NCI-H1105 treated with DMSO at 0.1 percent for 48 hours (cell line): Measurements from ENCODE around the gene L1CAM.
A peak's percentile ranks its signal among the peaks of the same experiment; 100 is the strongest.

Experiments
- DNase-seq: peaks from one replicate; lab custom pipeline; 2025; lab: John Stamatoyannopoulos, UW

Gene L1CAM

GRCh38 chrX:153862369-153863250 lies 23.4 kb downstream of the L1CAM start:
- no peak for DNase-seq

- DNase-seq = no peak
Observed at GRCh38 chrX:153861733-153862310, 24.2 kb downstream of the L1CAM start.

- no peak for DNase-seq
Observed at GRCh38 chrX:153861151-153861550, 24.8 kb downstream of the L1CAM start.

GRCh38 chrX:153857348-153857903 lies 28.5 kb downstream of the L1CAM start:
- no peak for DNase-seq

GRCh38 chrX:153854702-153855101 lies 31.3 kb downstream of the L1CAM start:
- no peak for DNase-seq

- no peak for DNase-seq
Observed at GRCh38 chrX:153853902-153854267, 32.1 kb downstream of the L1CAM start.

GRCh38 chrX:153853180-153853901 lies 32.6 kb downstream of the L1CAM start:
- DNase-seq = no peak

- DNase-seq = no peak
Observed at GRCh38 chrX:153851981-153852380, 34.0 kb downstream of the L1CAM start.

GRCh38 chrX:153848325-153848724 lies 37.6 kb downstream of the L1CAM start:
- no peak for DNase-seq

- DNase-seq = no peak
Observed at GRCh38 chrX:153845842-153846241, 40.1 kb downstream of the L1CAM start.

GRCh38 chrX:153845195-153845594 lies 40.8 kb downstream of the L1CAM start:
- no peak for DNase-seq

GRCh38 chrX:153844509-153845082 lies 41.4 kb downstream of the L1CAM start:
- DNase-seq = no peak

GRCh38 chrX:153836921-153837320 lies 49.1 kb downstream of the L1CAM start:
- no peak for DNase-seq

GRCh38 chrX:153832728-153833127 lies 53.2 kb downstream of the L1CAM start:
- DNase-seq = no peak

- DNase-seq = no peak
Observed at GRCh38 chrX:153831429-153832150, 54.4 kb downstream of the L1CAM start.

- DNase-seq = peak; percentile 27
Observed at GRCh38 chrX:153830640-153831428, 55.1 kb downstream of the L1CAM start.

- peak; percentile 36 for DNase-seq
Observed at GRCh38 chrX:153829799-153830639, 56.0 kb downstream of the L1CAM start, which contains the start of gene PDZD4. TSS of gene PDZD4 (minus strand) at chrX:153830544. CDS start at chrX:153830298, 246 bp downstream.

- DNase-seq = no peak
Observed at GRCh38 chrX:153829549-153829798, 56.5 kb downstream of the L1CAM start.

GRCh38 chrX:153828723-153829548 lies 57.0 kb downstream of the L1CAM start:
- DNase-seq = no peak
